ENCODE data around the gene UNK. TPM values are rescaled to one million over a fixed set of nuclear protein-coding genes. Genes with fewer than 3 reads are reported as not detected.
A peak's percentile ranks its signal among the peaks of the same experiment; 100 is the strongest.

The UNK gene
- total and polyA plus RNA-seq, 9 of the 15 experiments (the other 6 are each of a cell fraction or from before 2014, with no cell fraction given): 12.8 to 38.6 (median 24.8) TPM

DNA sequence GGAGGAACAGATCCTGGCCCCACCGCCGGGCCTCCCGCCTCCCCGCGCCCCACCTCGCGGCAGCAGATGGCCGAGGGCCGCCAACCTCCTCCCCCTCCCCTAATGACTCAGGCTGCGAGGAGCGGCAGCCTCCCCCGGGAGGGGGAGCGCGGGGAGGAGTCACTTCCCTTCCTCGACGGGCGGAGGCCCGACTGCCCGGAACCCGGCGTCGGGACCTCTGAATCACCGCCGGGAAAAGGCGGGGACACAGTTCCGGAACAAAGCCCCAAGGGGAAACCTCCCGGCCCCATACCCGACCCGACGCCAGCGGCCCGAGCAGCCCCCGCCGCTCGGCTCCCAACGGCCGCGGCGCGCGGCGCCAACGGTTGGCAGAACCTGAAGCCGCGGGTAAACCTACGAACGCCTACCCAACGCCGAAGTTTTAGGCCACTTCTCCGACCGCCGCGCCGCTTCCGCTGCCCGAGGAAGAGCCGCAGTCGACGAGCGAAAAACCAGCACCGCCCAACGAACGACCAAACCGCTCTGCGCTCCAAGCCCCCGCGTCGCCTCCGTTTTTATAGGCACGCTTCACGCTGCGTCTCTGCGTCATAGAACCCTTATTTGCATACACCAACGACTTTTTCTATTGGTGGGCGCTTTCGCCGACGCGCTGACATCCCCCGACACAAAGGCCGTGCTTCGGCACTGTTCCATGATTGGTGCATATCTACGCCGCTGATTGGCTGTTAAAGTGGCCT is 5.2 kb upstream of the UNK start:
- Histone ChIP-seq H2AFZ (ENCODE audit: low read depth, low read length) (no peak overlapping the region), H3K4me1 (replicated peaks in 1 of 2; ENCODE audit: control insufficient read depth in 2 of 2, insufficient read depth in 2 of 2, low read length in 2 of 2) (peaks cover 9 to 22% of the 10 kb centered on the region in 2 experiments; a peak in 4 of 5 replicates), H3K4me3 (peak overlapping the region; percentile 85), H3K9ac (ENCODE audit: insufficient read depth in 1 of 2, low read depth in 2 of 2, low read length in 2 of 2) (peak overlapping the region; percentile 94 to 99), H3K27ac (ENCODE audit: extremely low read depth, low read depth, low read length) (peak overlapping the region; percentile 92), H4K20me1 (replicated peaks; ENCODE audit: control insufficient read depth, insufficient read depth, low read length) (peaks cover 42% of the 10 kb centered on the region), H3K9me1 (ENCODE audit: control insufficient read depth, insufficient read depth, low read length) (no peaks in the 10 kb centered on the region), H3K4me2 (ENCODE audit: insufficient read depth, low read length) (peak overlapping the region; percentile 86), H3K9me3 (replicated peaks; ENCODE audit: control insufficient read depth, insufficient read depth, low read depth, low read length) (no peaks in the 10 kb centered on the region), H3K79me2 (ENCODE audit: control insufficient read depth, insufficient read depth, low read length) (peaks cover 35% of the 10 kb centered on the region), H3K27me3 (ENCODE audit: control insufficient read depth in 2 of 2, insufficient read depth in 2 of 2, low read length in 2 of 2) (no peaks in the 10 kb centered on the region), H3K36me3 (ENCODE audit: control insufficient read depth, insufficient read depth, low read length) (peaks cover 31% of the 10 kb centered on the region)
- ATAC-seq: peak; percentile 73
- BruUV-seq (replicated peaks): TSS peak; percentile 36
- peak; percentile 99 for FAIRE-seq
- in situ Hi-C loops (cut with MboI): loop anchor here (10.0 kb wide), 1 partner anchor 225 kb away; the partner anchor contains the start of gene CDK3
- intact Hi-C loops (cut with micrococcal nuclease): loop anchor here (5.0 kb wide), 1 partner anchor 68 kb away; no protein-coding TSS in a partner anchor
- CTCF ChIA-PET (ENCODE audit: low intra/inter-chr PET ratio): no interaction called here
- POLR2A ChIA-PET: interaction anchor here (0.6 to 11.1 kb wide), 60 partner anchors 6 to 1003 kb away, joined by 3 to 464 read pairs (median 4); partner anchors contain the start of genes ACOX1, EXOC7, FBF1 and GALK1
- WGBS (ENCODE audit: insufficient coverage, low coverage, missing lambda C conversion rate): under 1% methylated on average over 75 of the region's 84 CpGs
- DNase-seq (ENCODE audit: extremely low read depth in 1 of 4, low spot score in 3 of 4): peak; percentile 94 to 99 (median 98)
- TF ChIP-seq CBX5 (IDR thresholded peaks at IDR 0.05; ENCODE audit: borderline replicate concordance, low read depth) (no peak), KAT8 (IDR thresholded peaks at IDR 0.05; ENCODE audit: low read depth) (no peak), GTF2F1 (IDR thresholded peaks at IDR 0.05; ENCODE audit: low read depth, low read length) (peak; percentile 98), ZNF232 (CRISPR knock-in tag; IDR thresholded peaks at IDR 0.05) (peak; percentile 62), MAFF (IDR thresholded peaks at IDR 0.05; ENCODE audit: low read length) (no peak), SMAD4 (CRISPR knock-in tag; conservative IDR thresholded peaks at IDR 0.05) (peak; percentile 72), ESRRB (CRISPR knock-in tag; IDR thresholded peaks at IDR 0.05; ENCODE audit: borderline replicate concordance) (no peak)
- TF ChIP-seq, protein P1, sequence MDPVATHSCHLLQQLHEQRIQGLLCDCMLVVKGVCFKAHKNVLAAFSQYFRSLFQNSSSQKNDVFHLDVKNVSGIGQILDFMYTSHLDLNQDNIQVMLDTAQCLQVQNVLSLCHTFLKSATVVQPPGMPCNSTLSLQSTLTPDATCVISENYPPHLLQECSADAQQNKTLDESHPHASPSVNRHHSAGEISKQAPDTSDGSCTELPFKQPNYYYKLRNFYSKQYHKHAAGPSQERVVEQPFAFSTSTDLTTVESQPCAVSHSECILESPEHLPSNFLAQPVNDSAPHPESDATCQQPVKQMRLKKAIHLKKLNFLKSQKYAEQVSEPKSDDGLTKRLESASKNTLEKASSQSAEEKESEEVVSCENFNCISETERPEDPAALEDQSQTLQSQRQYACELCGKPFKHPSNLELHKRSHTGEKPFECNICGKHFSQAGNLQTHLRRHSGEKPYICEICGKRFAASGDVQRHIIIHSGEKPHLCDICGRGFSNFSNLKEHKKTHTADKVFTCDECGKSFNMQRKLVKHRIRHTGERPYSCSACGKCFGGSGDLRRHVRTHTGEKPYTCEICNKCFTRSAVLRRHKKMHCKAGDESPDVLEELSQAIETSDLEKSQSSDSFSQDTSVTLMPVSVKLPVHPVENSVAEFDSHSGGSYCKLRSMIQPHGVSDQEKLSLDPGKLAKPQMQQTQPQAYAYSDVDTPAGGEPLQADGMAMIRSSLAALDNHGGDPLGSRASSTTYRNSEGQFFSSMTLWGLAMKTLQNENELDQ (CRISPR knock-in tag; IDR thresholded peaks at IDR 0.05; ENCODE audit: borderline replicate concordance): peak; percentile 95
- TF ChIP-seq, protein P2, sequence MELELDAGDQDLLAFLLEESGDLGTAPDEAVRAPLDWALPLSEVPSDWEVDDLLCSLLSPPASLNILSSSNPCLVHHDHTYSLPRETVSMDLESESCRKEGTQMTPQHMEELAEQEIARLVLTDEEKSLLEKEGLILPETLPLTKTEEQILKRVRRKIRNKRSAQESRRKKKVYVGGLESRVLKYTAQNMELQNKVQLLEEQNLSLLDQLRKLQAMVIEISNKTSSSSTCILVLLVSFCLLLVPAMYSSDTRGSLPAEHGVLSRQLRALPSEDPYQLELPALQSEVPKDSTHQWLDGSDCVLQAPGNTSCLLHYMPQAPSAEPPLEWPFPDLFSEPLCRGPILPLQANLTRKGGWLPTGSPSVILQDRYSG (tag; conservative IDR thresholded peaks at IDR 0.05; ENCODE audit: low read depth): no peak
- TF ChIP-seq, protein P3, sequence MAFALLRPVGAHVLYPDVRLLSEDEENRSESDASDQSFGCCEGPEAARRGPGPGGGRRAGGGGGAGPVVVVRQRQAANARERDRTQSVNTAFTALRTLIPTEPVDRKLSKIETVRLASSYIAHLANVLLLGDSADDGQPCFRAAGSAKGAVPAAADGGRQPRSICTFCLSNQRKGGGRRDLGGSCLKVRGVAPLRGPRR (CRISPR knock-in tag; IDR thresholded peaks at IDR 0.05): no peak
- TF ChIP-seq, protein P4, sequence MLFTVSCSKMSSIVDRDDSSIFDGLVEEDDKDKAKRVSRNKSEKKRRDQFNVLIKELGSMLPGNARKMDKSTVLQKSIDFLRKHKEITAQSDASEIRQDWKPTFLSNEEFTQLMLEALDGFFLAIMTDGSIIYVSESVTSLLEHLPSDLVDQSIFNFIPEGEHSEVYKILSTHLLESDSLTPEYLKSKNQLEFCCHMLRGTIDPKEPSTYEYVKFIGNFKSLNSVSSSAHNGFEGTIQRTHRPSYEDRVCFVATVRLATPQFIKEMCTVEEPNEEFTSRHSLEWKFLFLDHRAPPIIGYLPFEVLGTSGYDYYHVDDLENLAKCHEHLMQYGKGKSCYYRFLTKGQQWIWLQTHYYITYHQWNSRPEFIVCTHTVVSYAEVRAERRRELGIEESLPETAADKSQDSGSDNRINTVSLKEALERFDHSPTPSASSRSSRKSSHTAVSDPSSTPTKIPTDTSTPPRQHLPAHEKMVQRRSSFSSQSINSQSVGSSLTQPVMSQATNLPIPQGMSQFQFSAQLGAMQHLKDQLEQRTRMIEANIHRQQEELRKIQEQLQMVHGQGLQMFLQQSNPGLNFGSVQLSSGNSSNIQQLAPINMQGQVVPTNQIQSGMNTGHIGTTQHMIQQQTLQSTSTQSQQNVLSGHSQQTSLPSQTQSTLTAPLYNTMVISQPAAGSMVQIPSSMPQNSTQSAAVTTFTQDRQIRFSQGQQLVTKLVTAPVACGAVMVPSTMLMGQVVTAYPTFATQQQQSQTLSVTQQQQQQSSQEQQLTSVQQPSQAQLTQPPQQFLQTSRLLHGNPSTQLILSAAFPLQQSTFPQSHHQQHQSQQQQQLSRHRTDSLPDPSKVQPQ (CRISPR knock-in tag; IDR thresholded peaks at IDR 0.05; ENCODE audit: borderline replicate concordance): no peak
